ENCODE data around the gene TNFAIP2. TPM values are rescaled to one million over a fixed set of nuclear protein-coding genes. Genes with fewer than 3 reads are reported as not detected.
"Not testable (repeated sequence)": the region's sequence is repeated elsewhere in the genome, so short reads cannot be mapped to it uniquely, and the experiment has no call there.

TNFAIP2 gene
- total RNA-seq, 1 donor from 2014 or later, result 4.3 TPM

GRCh38 chr14:103164006-103164405, 40.7 kb downstream of the TNFAIP2 start:
- Mint-ChIP-seq H3K27ac (ENCODE audit: unreplicated experiment) (no peak overlapping the region), H3K36me3 (ENCODE audit: unreplicated experiment) (peaks cover 9% of the 10 kb centered on the region), H3K4me3 (ENCODE audit: unreplicated experiment) (no peak overlapping the region), H3K27me3 (ENCODE audit: unreplicated experiment) (peaks cover 6% of the 10 kb centered on the region), H3K9me3 (ENCODE audit: unreplicated experiment) (peaks cover 6% of the 10 kb centered on the region), H3K4me1 (ENCODE audit: low read depth, unreplicated experiment) (no peaks in the 10 kb centered on the region)
- TF ChIP-seq, protein P1, sequence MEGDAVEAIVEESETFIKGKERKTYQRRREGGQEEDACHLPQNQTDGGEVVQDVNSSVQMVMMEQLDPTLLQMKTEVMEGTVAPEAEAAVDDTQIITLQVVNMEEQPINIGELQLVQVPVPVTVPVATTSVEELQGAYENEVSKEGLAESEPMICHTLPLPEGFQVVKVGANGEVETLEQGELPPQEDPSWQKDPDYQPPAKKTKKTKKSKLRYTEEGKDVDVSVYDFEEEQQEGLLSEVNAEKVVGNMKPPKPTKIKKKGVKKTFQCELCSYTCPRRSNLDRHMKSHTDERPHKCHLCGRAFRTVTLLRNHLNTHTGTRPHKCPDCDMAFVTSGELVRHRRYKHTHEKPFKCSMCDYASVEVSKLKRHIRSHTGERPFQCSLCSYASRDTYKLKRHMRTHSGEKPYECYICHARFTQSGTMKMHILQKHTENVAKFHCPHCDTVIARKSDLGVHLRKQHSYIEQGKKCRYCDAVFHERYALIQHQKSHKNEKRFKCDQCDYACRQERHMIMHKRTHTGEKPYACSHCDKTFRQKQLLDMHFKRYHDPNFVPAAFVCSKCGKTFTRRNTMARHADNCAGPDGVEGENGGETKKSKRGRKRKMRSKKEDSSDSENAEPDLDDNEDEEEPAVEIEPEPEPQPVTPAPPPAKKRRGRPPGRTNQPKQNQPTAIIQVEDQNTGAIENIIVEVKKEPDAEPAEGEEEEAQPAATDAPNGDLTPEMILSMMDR (IDR thresholded peaks at IDR 0.05; ENCODE audit: partially characterized antibody, unreplicated experiment), result no peak
- DNase-seq, result no peak

- Mint-ChIP-seq H3K9me3 (ENCODE audit: unreplicated experiment) (peaks cover 6% of the 10 kb centered on the region), H3K4me3 (ENCODE audit: unreplicated experiment) (no peak overlapping the region)
- DNase-seq, result no peak
Observed at GRCh38 chr14:103164779-103165178, 41.5 kb downstream of the TNFAIP2 start.

GRCh38 chr14:103165323-103165722, 42.1 kb downstream of the TNFAIP2 start:
- H3K36me3 Mint-ChIP-seq (ENCODE audit: unreplicated experiment), result peaks cover 12% of the 10 kb centered on the region

More at GRCh38 chr14:103164779-103165178, 41.5 kb downstream of the TNFAIP2 start:
- H3K36me3 Mint-ChIP-seq (ENCODE audit: unreplicated experiment), result peaks cover 9% of the 10 kb centered on the region
- TF ChIP-seq, protein P1 (IDR thresholded peaks at IDR 0.05; ENCODE audit: partially characterized antibody, unreplicated experiment), result no peak
- peaks cover 6% of the 10 kb centered on the region for H3K27me3 Mint-ChIP-seq (ENCODE audit: unreplicated experiment)
- H3K27ac Mint-ChIP-seq (ENCODE audit: unreplicated experiment), result no peak overlapping the region
- no peaks in the 10 kb centered on the region for H3K4me1 Mint-ChIP-seq (ENCODE audit: low read depth, unreplicated experiment)

DNA sequence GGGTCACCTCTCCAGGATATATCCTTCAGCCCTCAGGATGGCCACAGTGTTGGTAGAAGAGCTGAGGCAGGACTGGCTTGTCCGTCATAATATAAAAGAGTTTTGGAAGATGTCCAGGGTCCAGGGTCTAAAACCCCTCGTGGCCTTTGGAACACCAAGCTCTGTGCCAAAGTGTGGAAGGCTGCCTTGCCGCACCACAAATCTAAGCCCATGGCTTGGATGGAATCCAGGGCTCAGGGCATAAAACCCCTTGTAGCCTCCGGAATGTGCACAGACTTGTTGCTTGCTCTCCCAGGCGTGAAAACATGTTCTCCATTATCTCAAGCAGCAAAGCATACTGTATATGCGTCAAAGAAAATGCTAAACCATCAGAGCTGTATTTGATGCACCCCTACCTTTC, 46.7 kb downstream of the TNFAIP2 start:
- Mint-ChIP-seq H3K4me3 (ENCODE audit: unreplicated experiment) (no peak overlapping the region), H3K9me3 (ENCODE audit: unreplicated experiment) (peaks cover 19% of the 10 kb centered on the region), H3K27me3 (ENCODE audit: unreplicated experiment) (peaks cover 7% of the 10 kb centered on the region), H3K27ac (ENCODE audit: unreplicated experiment) (no peak overlapping the region), H3K4me1 (ENCODE audit: low read depth, unreplicated experiment) (no peaks in the 10 kb centered on the region), H3K36me3 (ENCODE audit: unreplicated experiment) (peaks cover 34% of the 10 kb centered on the region)
- TF ChIP-seq, protein P1 (IDR thresholded peaks at IDR 0.05; ENCODE audit: partially characterized antibody, unreplicated experiment), result no peak
- no peak for DNase-seq

More at GRCh38 chr14:103165323-103165722, 42.1 kb downstream of the TNFAIP2 start:
- Mint-ChIP-seq H3K27me3 (ENCODE audit: unreplicated experiment) (peaks cover 8% of the 10 kb centered on the region), H3K9me3 (ENCODE audit: unreplicated experiment) (peaks cover 10% of the 10 kb centered on the region), H3K4me3 (ENCODE audit: unreplicated experiment) (no peak overlapping the region), H3K4me1 (ENCODE audit: low read depth, unreplicated experiment) (no peaks in the 10 kb centered on the region), H3K27ac (ENCODE audit: unreplicated experiment) (no peak overlapping the region)
- DNase-seq, result no peak
- TF ChIP-seq, protein P1 (IDR thresholded peaks at IDR 0.05; ENCODE audit: partially characterized antibody, unreplicated experiment), result no peak

DNA sequence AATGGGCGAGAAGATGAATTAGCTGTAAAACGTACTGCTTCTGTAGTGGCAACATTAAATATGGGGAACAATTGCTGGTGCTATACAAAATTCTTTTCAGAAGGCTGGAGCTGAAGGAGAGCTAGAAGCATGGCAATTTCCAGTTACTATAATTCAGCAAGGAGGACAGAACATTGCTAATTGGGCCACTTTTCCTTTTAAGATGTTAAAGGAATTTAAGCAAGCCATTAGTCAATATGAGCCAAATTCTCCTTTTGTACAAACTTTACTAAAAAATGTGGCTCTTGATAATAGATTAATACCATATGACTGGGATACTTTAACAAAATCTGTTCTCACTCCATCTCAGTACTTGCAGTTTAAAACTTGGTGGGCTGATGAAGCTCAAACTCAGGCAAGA, 47.9 kb downstream of the TNFAIP2 start:
- not testable (repeated sequence) for DNase-seq; H3K27me3 Mint-ChIP-seq (ENCODE audit: unreplicated experiment); H3K4me3 Mint-ChIP-seq (ENCODE audit: unreplicated experiment); H3K4me1 Mint-ChIP-seq (ENCODE audit: low read depth, unreplicated experiment); H3K27ac Mint-ChIP-seq (ENCODE audit: unreplicated experiment)
- Mint-ChIP-seq H3K9me3 (ENCODE audit: unreplicated experiment) (peaks cover 28% of the 10 kb centered on the region), H3K36me3 (ENCODE audit: unreplicated experiment) (peaks cover 37% of the 10 kb centered on the region)
